Stomach (tissue), 4 donors: ENCODE results near the gene NRSN2.

ENCODE experiments used
- CTCF ChIP-seq, 7 experiments: fragments of 450-650 bp in 4 of 7; fragments of 200-600 bp in 3 of 7; sonication (generic) in 3 of 7; IDR thresholded peaks; one replicate each; pipeline ENCODE4 v1.5.1; 2016 to 2019; ENCODE audit warnings: antibody characterized with exemption in 7 of 7, control low read depth in 2 of 7, mild to moderate bottlenecking in 1 of 7
- EP300 ChIP-seq: sonication (generic); formaldehyde crosslinking; IDR thresholded peaks from one replicate; pipeline ENCODE4 v1.6.1; 2017; ENCODE audit warnings: antibody characterized with exemption
- POLR2A ChIP-seq, 4 donors: fragments of 450-650 bp; IDR thresholded peaks; one replicate each; pipeline ENCODE4 v1.6.1; 2016; ENCODE audit warnings: antibody characterized with exemption in 4 of 4, control low read depth in 2 of 4, mild to moderate bottlenecking in 1 of 4, moderate library complexity in 1 of 4
- POLR2AphosphoS5 ChIP-seq, 3 donors: sonication (generic); formaldehyde crosslinking; IDR thresholded peaks; one replicate each; pipeline ENCODE4 v1.6.1; 2016; ENCODE audit warnings: antibody characterized with exemption in 3 of 3

GRCh38 chr20:308427-309038 is 38.4 kb upstream of the NRSN2 start:
- TF ChIP-seq EP300 (no peak), POLR2A (IDR thresholded peaks at IDR 0.05) (no peak), CTCF (IDR thresholded peaks at IDR 0.05) (no peak), POLR2AphosphoS5 (IDR thresholded peaks at IDR 0.05) (no peak)
